HepG2 (cell line): ENCODE results near the gene DNPEP. TPM values are rescaled to one million over a fixed set of nuclear protein-coding genes. Genes with fewer than 3 reads are reported as not detected.

Experiments used
- ATAC-seq: fragments of 200-7000 bp; cut with Tn5 transposase; 3 replicates; pipeline ENCODE4 v1.9.1; 2020; ENCODE audit warnings: mild to moderate bottlenecking, moderate library complexity
- BruUV-seq: library from RNA; stranded (reverse); fragments of 400-500 nt; replicated peaks from 2 replicates; lab custom pipeline; 2021; lab: Mats Ljungman, UMichigan
- CTCF ChIA-PET: fragments of 300-600 bp; formaldehyde crosslinking; extraction: SDS; loops from one replicate; lab custom pipeline; 2021; ENCODE audit warnings: low total read pairs, inconsistent platforms, low intra/inter-chr PET ratio; lab: Yijun Ruan, JAX
- POLR2A ChIA-PET: fragments of 350-600 bp; sonication (Branson Sonifier 250); formaldehyde crosslinking; loops from one replicate; lab custom pipeline; 2020; ENCODE audit warnings: antibody characterized with exemption, inconsistent platforms; lab: Yijun Ruan, JAX
- DNase-seq: peaks from one replicate; pipeline ENCODE4 v3.0.0-alpha.2; 2015; ENCODE audit warnings: low spot score
- FAIRE-seq: peaks from 3 replicates; lab custom pipeline; 2011; peaks lifted over from hg19 to GRCh38; lab: Jason Lieb, UNC
- H2AFZ ChIP-seq: one replicate; pipeline ENCODE4 v1.6.1; 2011; ENCODE audit warnings: low read length, inconsistent platforms
- H3K27ac ChIP-seq: fragments of 300-600 bp; 3 replicates; pipeline ENCODE4 v1.8.0; 2011; ENCODE audit warnings: mixed run types, mild to moderate bottlenecking, mixed read lengths, low read length, inconsistent platforms; ENCODE audit not compliant: insufficient read depth; ENCODE audit errors: extremely low read length
- H3K27me3 ChIP-seq, 2 experiments: fragments of 200-600 bp in 1 of 2; 2 replicates in 1 of 2; 3 replicates in 1 of 2; pipeline versions ENCODE4 v1.6.0 to v1.8.0; 2011; ENCODE audit warnings: low read length in 2 of 2, mild to moderate bottlenecking in 2 of 2, moderate library complexity in 2 of 2, inconsistent platforms in 1 of 2; ENCODE audit not compliant: insufficient read depth in 2 of 2, control insufficient read depth in 1 of 2
- H3K36me3 ChIP-seq, 2 experiments: fragments of 200-600 bp in 1 of 2; replicated peaks in 1 of 2; 2 replicates in 1 of 2; 3 replicates in 1 of 2; pipeline versions ENCODE4 v1.5.1 to v1.8.0; 2011; ENCODE audit warnings: low read length in 2 of 2, inconsistent platforms in 1 of 2; ENCODE audit not compliant: insufficient read depth in 2 of 2, control insufficient read depth in 1 of 2
- H3K4me1 ChIP-seq: 2 replicates; pipeline ENCODE4 v1.5.1; 2012; ENCODE audit warnings: low read length, inconsistent platforms; ENCODE audit not compliant: insufficient read depth
- H3K4me2 ChIP-seq: 2 replicates; pipeline ENCODE4 v1.6.0; 2011; ENCODE audit warnings: low read depth, low read length, inconsistent platforms
- H3K4me3 ChIP-seq, 3 experiments: fragments of 200-600 bp in 1 of 3; sonication (generic), shearing (Covaris generic) in 1 of 3; replicated peaks in 1 of 3; 2 replicates each; pipeline ENCODE4 v1.5.1; 2011 to 2016; ENCODE audit warnings: low read length in 3 of 3, inconsistent platforms in 2 of 3, low read depth in 2 of 3, mild to moderate bottlenecking in 2 of 3, control low read depth in 1 of 3, mixed read lengths in 1 of 3; ENCODE audit not compliant: insufficient read depth in 1 of 3
- H3K79me2 ChIP-seq: one replicate; pipeline ENCODE4 v1.6.1; 2011; ENCODE audit warnings: low read length, inconsistent platforms; ENCODE audit not compliant: insufficient read depth
- H3K9ac ChIP-seq: 2 replicates; pipeline ENCODE4 v1.6.0; 2011; ENCODE audit warnings: mild to moderate bottlenecking, low read depth, low read length, inconsistent platforms; ENCODE audit not compliant: insufficient read depth
- H3K9me3 ChIP-seq: 2 replicates; pipeline ENCODE4 v1.5.1; 2012; ENCODE audit warnings: mild to moderate bottlenecking, low read length
- H4K20me1 ChIP-seq: 2 replicates; pipeline ENCODE4 v1.6.0; 2011; ENCODE audit warnings: inconsistent platforms, mild to moderate bottlenecking, low read length, moderate library complexity; ENCODE audit not compliant: insufficient read depth
- ELF3 ChIP-seq: IDR thresholded peaks from 2 replicates; pipeline ENCODE4 v1.6.1; 2016; ENCODE audit warnings: missing genetic modification reagents, missing compliant biosample characterization
- FOSL1 ChIP-seq: sonication (generic); formaldehyde crosslinking; IDR thresholded peaks from 2 replicates; pipeline ENCODE4 v1.9.0; 2021; ENCODE audit warnings: missing genetic modification reagents, borderline replicate concordance
- SP140L ChIP-seq: sonication (generic); formaldehyde crosslinking; IDR thresholded peaks from 2 replicates; pipeline ENCODE4 v1.4.0; 2020; ENCODE audit warnings: missing genetic modification reagents, borderline replicate concordance
- ZBTB49 ChIP-seq: sonication (generic); formaldehyde crosslinking; IDR thresholded peaks from 2 replicates; pipeline ENCODE4 v1.4.0; 2020; ENCODE audit warnings: missing genetic modification reagents, borderline replicate concordance
- ZNF350 ChIP-seq: sonication (generic); formaldehyde crosslinking; IDR thresholded peaks from 2 replicates; pipeline ENCODE4 v1.4.0; 2020; ENCODE audit warnings: mild to moderate bottlenecking, low read depth, missing genetic modification reagents, borderline replicate concordance
- WGBS: methylation state at CpG from one replicate; pipeline ENCODE4 v1.1.6; 2017; ENCODE audit warnings: low lambda C conversion rate; 5-methylcytosine and 5-hydroxymethylcytosine counted together
- in situ Hi-C: cut with HindIII; loops from 2 replicates; pipeline ENCODE4 v1.10.0; 2017; ENCODE audit warnings: low pct_unique_long_range_greater_than_20kb; ENCODE audit not compliant: extremely low pct_ligation_motif_present
- intact Hi-C: fragments of 100-400 bp; cut with micrococcal nuclease; formaldehyde crosslinking; loops from one replicate; pipeline ENCODE4 v1.10.0; 2022; ENCODE audit not compliant: unreplicated experiment
- polyA plus RNA-seq, 8 experiments: library from polyadenylated mRNA; depleted of rRNA in 3 of 8; stranded (reverse) in 7 of 8; unstranded in 1 of 8; fragments of >200 nt; fragmentation: Illumina TruSeq in 4 of 8; extraction: Trizol in 4 of 8; gene quantifications; 2 replicates each; pipeline versions ENCODE4 v1.2.1 to v1.2.3, GENCODE V29; 2011 to 2016; ENCODE audit warnings: low read depth in 4 of 8, missing spikeins in 1 of 8, mixed read lengths in 1 of 8; ENCODE audit not compliant: insufficient read depth in 1 of 8
- total RNA-seq, 5 experiments: library from RNA; depleted of rRNA; stranded (reverse); fragments of >200 nt; fragmentation: Illumina TruSeq; extraction: Trizol; gene quantifications; 2 replicates each; pipeline ENCODE4 v1.2.3, GENCODE V29; 2016; ENCODE audit warnings: low read depth in 1 of 5

Gene DNPEP
- total and polyA plus RNA-seq, 2 of the 13 experiments (the other 11 are each of a cell fraction or from before 2014, with no cell fraction given), result 104 to 109 TPM

GRCh38 chr2:219406861-219407230, 19.1 kb upstream of the DNPEP start:
- in situ Hi-C loops, result no loop called here
- FAIRE-seq (no peak), DNase-seq (no peak), ATAC-seq (no peak)
- ChIA-PET CTCF (no interaction called here), POLR2A (no interaction called here)
- intact Hi-C loops, result no loop called here
- Histone ChIP-seq H3K36me3 (no peaks in the 10 kb centered on the region), H3K27me3 (peaks cover 3 to 32% of the 10 kb centered on the region in 2 experiments; a peak in 4 of 5 replicates), H3K4me1 (peaks cover 27% of the 10 kb centered on the region), H2AFZ (no peak overlapping the region), H3K27ac (no peak overlapping the region), H3K79me2 (no peaks in the 10 kb centered on the region), H3K4me2 (no peak overlapping the region), H4K20me1 (no peaks in the 10 kb centered on the region; the same call in 1 of the 2 replicates), H3K9ac (no peak overlapping the region), H3K9me3 (no peaks in the 10 kb centered on the region), H3K4me3 (no peak overlapping the region)
- BruUV-seq, result no TSS peak
- WGBS, result 2% methylated on average over 3 of the region's 3 CpGs
- TF ChIP-seq SP140L (CRISPR knock-in tag), result no peak
- no peak for TF ChIP-seq FOSL1 (CRISPR knock-in tag)
- no peak for TF ChIP-seq ELF3
- TF ChIP-seq ZNF350, result no peak
- no peak for TF ChIP-seq ZBTB49 (CRISPR knock-in tag)
